DLD1 (cell line): ENCODE results near the gene LRRN3.
"Not testable (repeated sequence)": the region's sequence is repeated elsewhere in the genome, so short reads cannot be mapped to it uniquely, and the experiment has no call there.

Experiments
- in situ Hi-C: cut with HindIII; loops from 2 replicates; pipeline ENCODE4 v1.10.0; 2017; ENCODE audit warnings: low sequenced_read_pairs

Gene LRRN3

GRCh38 chr7:111090846-111091245, at the start of gene LRRN3:
Gene LRRN3, plus strand, starts transcription at chr7:111091127. Its CDS starts 31,646 bp downstream, at chr7:111122773.
- in situ Hi-C loops, result no loop called here

GRCh38 chr7:111041577-111041976, 49.4 kb upstream of the LRRN3 start:
- in situ Hi-C loops, result no loop called here

GRCh38 chr7:111042842-111043241, 48.1 kb upstream of the LRRN3 start:
- in situ Hi-C loops, result no loop called here

GRCh38 chr7:111043561-111043960, 47.4 kb upstream of the LRRN3 start:
- in situ Hi-C loops, result no loop called here

- in situ Hi-C loops, result no loop called here
Observed at GRCh38 chr7:111045449-111045848, 45.5 kb upstream of the LRRN3 start.

GRCh38 chr7:111047595-111047994, 43.3 kb upstream of the LRRN3 start:
- in situ Hi-C loops, result no loop called here

GRCh38 chr7:111049971-111050680, 40.8 kb upstream of the LRRN3 start:
- in situ Hi-C loops, result no loop called here

GRCh38 chr7:111050875-111051416, 40.0 kb upstream of the LRRN3 start:
- in situ Hi-C loops, result no loop called here

- in situ Hi-C loops, result no loop called here
Observed at GRCh38 chr7:111051832-111052231, 39.1 kb upstream of the LRRN3 start.

- in situ Hi-C loops, result no loop called here
Observed at GRCh38 chr7:111053035-111053434, 37.9 kb upstream of the LRRN3 start.

GRCh38 chr7:111056371-111056770, 34.6 kb upstream of the LRRN3 start:
- in situ Hi-C loops, result no loop called here

- in situ Hi-C loops, result no loop called here
Observed at GRCh38 chr7:111057066-111057465, 33.9 kb upstream of the LRRN3 start.

- in situ Hi-C loops, result no loop called here
Observed at GRCh38 chr7:111059833-111060232, 31.1 kb upstream of the LRRN3 start.

- in situ Hi-C loops, result no loop called here
Observed at GRCh38 chr7:111063166-111063565, 27.8 kb upstream of the LRRN3 start.

GRCh38 chr7:111067251-111067650, 23.7 kb upstream of the LRRN3 start:
- in situ Hi-C loops, result no loop called here

- in situ Hi-C loops, result no loop called here
Observed at GRCh38 chr7:111067682-111068081, 23.2 kb upstream of the LRRN3 start.

GRCh38 chr7:111068618-111069017, 22.3 kb upstream of the LRRN3 start:
- in situ Hi-C loops, result no loop called here

GRCh38 chr7:111071556-111071955, 19.4 kb upstream of the LRRN3 start:
- in situ Hi-C loops, result no loop called here

- in situ Hi-C loops, result not testable (repeated sequence)
Observed at GRCh38 chr7:111072658-111073057, 18.3 kb upstream of the LRRN3 start.

GRCh38 chr7:111074071-111074747, 16.7 kb upstream of the LRRN3 start:
- in situ Hi-C loops, result no loop called here

- in situ Hi-C loops, result no loop called here
Observed at GRCh38 chr7:111074748-111075146, 16.2 kb upstream of the LRRN3 start.

- in situ Hi-C loops, result no loop called here
Observed at GRCh38 chr7:111075498-111075897, 15.4 kb upstream of the LRRN3 start.
